ENCODE data around the gene CADPS2. TPM values are rescaled to one million over a fixed set of nuclear protein-coding genes. Genes with fewer than 3 reads are reported as not detected.

CADPS2 gene
- polyA plus RNA-seq, 3 donors = not detected

DNA sequence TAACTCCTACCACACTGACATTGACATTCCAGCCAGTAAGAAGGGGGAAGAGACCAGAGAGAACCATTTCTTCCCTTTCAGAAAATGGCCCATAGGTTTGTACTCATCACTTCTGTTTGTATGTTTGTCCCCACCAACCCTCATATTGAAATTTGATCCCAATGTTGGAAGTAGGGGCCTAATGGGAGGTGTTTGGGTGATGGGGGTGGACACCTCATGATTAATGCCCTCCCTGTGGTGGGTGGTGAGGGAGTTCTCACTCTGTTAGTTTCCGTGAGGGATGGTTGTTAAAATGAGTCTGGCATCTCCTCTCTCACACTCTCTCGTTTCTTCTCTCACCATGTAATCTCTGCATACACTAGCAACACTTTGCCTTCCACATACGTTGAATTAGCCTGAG is 21.4 kb downstream of the CADPS2 start:
- no peaks in the 10 kb centered on the region for H3K36me3 Mint-ChIP-seq
- Histone ChIP-seq H3K27me3 (ENCODE audit: control insufficient read depth in 2 of 2, insufficient read depth in 2 of 2, low read length in 2 of 2) (no peaks in the 10 kb centered on the region), H3K4me3 (replicated peaks in 1 of 3; ENCODE audit: low read depth in 2 of 3, low read length in 3 of 3) (no peak overlapping the region), H3K27ac (ENCODE audit: low read depth in 1 of 2, low read length in 2 of 2) (no peak overlapping the region), H3K4me1 (ENCODE audit: control insufficient read depth in 1 of 2, insufficient read depth in 2 of 2, low read length in 2 of 2) (no peaks in the 10 kb centered on the region), H3K79me2 (ENCODE audit: insufficient read depth, low read length) (no peaks in the 10 kb centered on the region), H2AFZ (ENCODE audit: insufficient read depth, low read depth, low read length, poor library complexity, severe bottlenecking) (no peak overlapping the region), H4K20me1 (ENCODE audit: insufficient read depth, low read length) (no peaks in the 10 kb centered on the region), H3K4me2 (replicated peaks; ENCODE audit: extremely low read depth, low read length, poor library complexity, severe bottlenecking) (no peak overlapping the region), H3K9me3 (replicated peaks in 1 of 2; ENCODE audit: control insufficient read depth in 1 of 2, insufficient read depth in 1 of 2, low read length in 2 of 2) (peaks cover 8 to 10% of the 10 kb centered on the region in 2 donors), H3K9ac (ENCODE audit: insufficient read depth, low read length, poor library complexity, severe bottlenecking) (no peak overlapping the region), H3K36me3 (replicated peaks in 1 of 2; ENCODE audit: control insufficient read depth in 1 of 2, insufficient read depth in 2 of 2, low read length in 2 of 2) (no peaks in the 10 kb centered on the region)
- H3K27me3 Mint-ChIP-seq (ENCODE audit: low read depth in 3 of 3) = no peaks in the 10 kb centered on the region
- H3K27ac Mint-ChIP-seq = no peak overlapping the region
- H3K9me3 Mint-ChIP-seq = peaks cover 3 to 12% (median 4%) of the 10 kb centered on the region in 7 donors
- TF ChIP-seq, protein P1, sequence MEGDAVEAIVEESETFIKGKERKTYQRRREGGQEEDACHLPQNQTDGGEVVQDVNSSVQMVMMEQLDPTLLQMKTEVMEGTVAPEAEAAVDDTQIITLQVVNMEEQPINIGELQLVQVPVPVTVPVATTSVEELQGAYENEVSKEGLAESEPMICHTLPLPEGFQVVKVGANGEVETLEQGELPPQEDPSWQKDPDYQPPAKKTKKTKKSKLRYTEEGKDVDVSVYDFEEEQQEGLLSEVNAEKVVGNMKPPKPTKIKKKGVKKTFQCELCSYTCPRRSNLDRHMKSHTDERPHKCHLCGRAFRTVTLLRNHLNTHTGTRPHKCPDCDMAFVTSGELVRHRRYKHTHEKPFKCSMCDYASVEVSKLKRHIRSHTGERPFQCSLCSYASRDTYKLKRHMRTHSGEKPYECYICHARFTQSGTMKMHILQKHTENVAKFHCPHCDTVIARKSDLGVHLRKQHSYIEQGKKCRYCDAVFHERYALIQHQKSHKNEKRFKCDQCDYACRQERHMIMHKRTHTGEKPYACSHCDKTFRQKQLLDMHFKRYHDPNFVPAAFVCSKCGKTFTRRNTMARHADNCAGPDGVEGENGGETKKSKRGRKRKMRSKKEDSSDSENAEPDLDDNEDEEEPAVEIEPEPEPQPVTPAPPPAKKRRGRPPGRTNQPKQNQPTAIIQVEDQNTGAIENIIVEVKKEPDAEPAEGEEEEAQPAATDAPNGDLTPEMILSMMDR (IDR thresholded peaks at IDR 0.05) = no peak
- no peaks in the 10 kb centered on the region for H3K4me1 Mint-ChIP-seq
- WGBS (ENCODE audit: insufficient coverage) = 75% methylated on average over 2 of the region's 3 CpGs
- DNase-seq = no peak
- no peak overlapping the region for H3K4me3 Mint-ChIP-seq
- intact Hi-C loops (cut with micrococcal nuclease) = no loop called here

DNA sequence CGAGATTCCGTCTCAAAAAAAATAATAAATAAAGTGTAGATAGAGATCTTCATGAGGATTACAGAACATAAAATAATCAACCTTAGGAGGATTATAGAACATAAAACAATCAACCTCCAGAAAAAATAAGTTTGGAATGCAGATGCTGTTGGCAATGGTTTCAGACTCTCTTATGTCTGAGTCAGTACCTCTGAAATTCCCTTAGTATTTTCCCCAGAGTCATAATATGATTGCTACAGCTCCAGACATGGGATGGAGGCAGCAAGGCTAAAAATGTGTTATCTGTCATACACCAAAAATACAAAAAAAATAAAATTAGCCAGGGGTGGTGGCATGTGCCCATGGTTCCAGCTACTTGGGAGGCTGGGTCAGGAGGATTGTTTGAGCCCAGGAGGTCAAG is 22.2 kb downstream of the CADPS2 start:
- Histone ChIP-seq H3K4me2 (replicated peaks; ENCODE audit: extremely low read depth, low read length, poor library complexity, severe bottlenecking) (no peak overlapping the region), H3K4me3 (replicated peaks in 1 of 3; ENCODE audit: low read depth in 2 of 3, low read length in 3 of 3) (no peak overlapping the region), H3K79me2 (ENCODE audit: insufficient read depth, low read length) (no peaks in the 10 kb centered on the region), H2AFZ (ENCODE audit: insufficient read depth, low read depth, low read length, poor library complexity, severe bottlenecking) (no peak overlapping the region), H3K27ac (ENCODE audit: low read depth in 1 of 2, low read length in 2 of 2) (no peak overlapping the region), H3K4me1 (ENCODE audit: control insufficient read depth in 1 of 2, insufficient read depth in 2 of 2, low read length in 2 of 2) (no peaks in the 10 kb centered on the region), H3K9ac (ENCODE audit: insufficient read depth, low read length, poor library complexity, severe bottlenecking) (no peak overlapping the region), H3K27me3 (ENCODE audit: control insufficient read depth in 2 of 2, insufficient read depth in 2 of 2, low read length in 2 of 2) (no peaks in the 10 kb centered on the region), H3K9me3 (replicated peaks in 1 of 2; ENCODE audit: control insufficient read depth in 1 of 2, insufficient read depth in 1 of 2, low read length in 2 of 2) (peaks cover 8 to 10% of the 10 kb centered on the region in 2 donors), H3K36me3 (replicated peaks in 1 of 2; ENCODE audit: control insufficient read depth in 1 of 2, insufficient read depth in 2 of 2, low read length in 2 of 2) (no peaks in the 10 kb centered on the region), H4K20me1 (ENCODE audit: insufficient read depth, low read length) (no peaks in the 10 kb centered on the region)
- DNase-seq = no peak
- no CpG with 5 or more reads among the region's 2 CpGs for WGBS (ENCODE audit: insufficient coverage)
- H3K27me3 Mint-ChIP-seq (ENCODE audit: low read depth in 3 of 3) = no peaks in the 10 kb centered on the region
- no peak overlapping the region for H3K27ac Mint-ChIP-seq
- no peak overlapping the region for H3K4me3 Mint-ChIP-seq
- no peaks in the 10 kb centered on the region for H3K36me3 Mint-ChIP-seq
- no peaks in the 10 kb centered on the region for H3K4me1 Mint-ChIP-seq
- H3K9me3 Mint-ChIP-seq = peaks cover 2 to 11% (median 4%) of the 10 kb centered on the region in 7 donors
- TF ChIP-seq, protein P1 (IDR thresholded peaks at IDR 0.05) = no peak
- intact Hi-C loops (cut with micrococcal nuclease) = no loop called here

Measured in CD14-positive monocyte (primary cell).